AG09319 (cell line): ENCODE results near the gene FGD5.

Experiments used
- DNase-seq: peaks from one replicate; pipeline ENCODE4 v3.0.0-alpha.2; 2010; ENCODE audit warnings: low read depth; ENCODE audit errors: extremely low read depth
- TF ChIP-seq, protein P1 (sequence below): IDR thresholded peaks from 2 replicates; pipeline ENCODE4 v1.5.1; 2011; ENCODE audit warnings: low read depth, mild to moderate bottlenecking, inconsistent platforms, low read length, moderate library complexity

FGD5 gene

DNA sequence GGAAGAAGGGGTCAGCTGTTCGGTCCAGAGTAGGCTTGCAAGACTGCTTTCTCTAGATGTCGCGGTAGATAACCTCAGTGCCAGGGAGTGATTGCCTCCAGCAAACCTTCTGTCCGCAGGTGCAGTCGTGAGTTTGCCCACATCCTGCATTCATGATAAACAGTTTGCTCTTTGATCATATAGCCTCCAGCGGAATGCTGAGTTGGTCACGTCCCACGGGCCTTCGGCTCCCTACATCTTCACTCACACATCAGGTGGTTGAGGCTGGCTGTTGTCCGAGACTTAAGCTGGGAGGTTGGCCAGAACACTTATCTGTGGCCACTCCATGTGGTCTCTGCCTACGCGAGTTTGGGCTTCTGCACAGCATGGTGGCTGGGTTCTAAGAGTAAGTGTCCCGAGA, 66.5 kb downstream of the FGD5 start:
- no peak for DNase-seq
- TF ChIP-seq, protein P1, sequence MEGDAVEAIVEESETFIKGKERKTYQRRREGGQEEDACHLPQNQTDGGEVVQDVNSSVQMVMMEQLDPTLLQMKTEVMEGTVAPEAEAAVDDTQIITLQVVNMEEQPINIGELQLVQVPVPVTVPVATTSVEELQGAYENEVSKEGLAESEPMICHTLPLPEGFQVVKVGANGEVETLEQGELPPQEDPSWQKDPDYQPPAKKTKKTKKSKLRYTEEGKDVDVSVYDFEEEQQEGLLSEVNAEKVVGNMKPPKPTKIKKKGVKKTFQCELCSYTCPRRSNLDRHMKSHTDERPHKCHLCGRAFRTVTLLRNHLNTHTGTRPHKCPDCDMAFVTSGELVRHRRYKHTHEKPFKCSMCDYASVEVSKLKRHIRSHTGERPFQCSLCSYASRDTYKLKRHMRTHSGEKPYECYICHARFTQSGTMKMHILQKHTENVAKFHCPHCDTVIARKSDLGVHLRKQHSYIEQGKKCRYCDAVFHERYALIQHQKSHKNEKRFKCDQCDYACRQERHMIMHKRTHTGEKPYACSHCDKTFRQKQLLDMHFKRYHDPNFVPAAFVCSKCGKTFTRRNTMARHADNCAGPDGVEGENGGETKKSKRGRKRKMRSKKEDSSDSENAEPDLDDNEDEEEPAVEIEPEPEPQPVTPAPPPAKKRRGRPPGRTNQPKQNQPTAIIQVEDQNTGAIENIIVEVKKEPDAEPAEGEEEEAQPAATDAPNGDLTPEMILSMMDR, result no peak

DNA sequence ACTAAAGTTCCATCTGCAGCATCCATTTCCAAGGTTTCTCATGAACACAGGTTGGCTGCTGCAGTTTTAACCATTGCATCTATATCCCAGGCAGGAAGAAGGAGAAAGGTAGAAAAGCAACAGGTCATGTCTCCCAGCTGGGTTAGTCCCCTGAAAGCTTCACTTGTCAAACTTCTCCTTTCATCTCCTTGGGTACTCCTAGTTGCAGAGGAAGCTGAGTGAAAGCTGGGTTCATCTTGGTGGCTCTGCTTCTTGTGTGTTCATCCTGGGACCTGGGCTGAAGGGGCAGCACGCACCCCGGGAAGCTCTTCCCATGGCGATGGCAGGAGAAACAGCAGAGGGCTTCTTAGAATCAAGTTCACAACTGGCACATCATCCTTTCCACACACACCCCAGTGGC, 67.3 kb downstream of the FGD5 start:
- DNase-seq, result no peak
- TF ChIP-seq, protein P1, result no peak

DNA sequence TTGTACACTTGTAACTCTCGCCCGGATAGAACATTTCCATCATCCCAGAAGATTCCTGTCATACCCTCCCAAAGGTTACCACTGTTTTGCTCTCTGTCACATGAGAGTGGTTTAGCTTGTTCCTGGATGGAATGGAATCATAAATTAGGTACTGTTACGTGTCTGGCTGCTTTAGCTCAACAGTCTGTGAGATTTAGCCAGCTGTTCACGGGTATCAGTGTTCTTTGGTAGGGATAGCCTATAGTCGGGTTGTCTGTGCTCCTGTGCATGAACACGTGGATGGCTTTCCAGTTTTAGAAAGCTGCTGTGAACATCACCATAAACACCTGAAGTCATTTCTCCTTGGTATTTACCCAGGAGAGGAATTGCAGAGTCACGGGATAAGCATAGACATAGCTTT, 70.4 kb downstream of the FGD5 start:
- DNase-seq, result no peak
- TF ChIP-seq, protein P1, result no peak

DNA sequence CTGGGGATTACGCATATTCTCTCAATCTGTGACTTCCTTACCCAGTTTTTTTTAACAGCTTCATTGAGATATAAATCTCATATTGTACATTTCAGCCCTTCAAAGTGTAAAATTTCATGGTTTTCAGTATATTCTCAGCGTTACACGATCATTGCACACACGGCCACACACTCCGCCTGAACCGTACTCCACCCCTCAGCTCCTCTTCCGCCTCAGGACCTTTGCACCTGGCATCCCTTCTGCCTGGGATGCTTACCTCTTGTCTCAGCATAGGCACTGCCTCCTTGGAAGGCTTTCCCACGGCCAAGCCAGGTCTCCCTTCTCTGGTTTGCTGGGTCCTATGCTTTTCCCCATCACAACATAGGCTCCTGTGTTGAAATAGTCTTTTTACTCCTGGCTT, 71.2 kb downstream of the FGD5 start:
- TF ChIP-seq, protein P1, result no peak
- DNase-seq, result no peak

DNA sequence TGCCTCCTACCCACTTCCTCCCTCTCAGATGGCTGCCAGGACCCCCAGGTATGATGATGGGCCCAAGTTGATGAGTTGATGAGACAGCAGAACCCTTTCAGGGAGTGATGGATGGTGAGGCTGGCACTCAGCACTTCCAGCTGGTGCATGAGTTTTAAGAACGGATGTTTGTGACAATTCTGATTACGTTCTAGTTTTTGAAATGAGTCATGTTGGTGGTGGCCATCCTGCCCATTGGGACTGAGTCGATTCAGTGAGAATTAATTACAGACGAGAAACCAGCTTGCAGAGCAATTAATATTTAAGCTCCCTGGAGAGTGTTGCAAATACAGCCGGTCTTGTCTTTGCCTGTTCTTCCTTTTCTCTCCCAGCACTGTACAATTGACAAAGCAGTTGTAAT, 71.7 kb downstream of the FGD5 start:
- no peak for DNase-seq
- TF ChIP-seq, protein P1, result no peak

DNA sequence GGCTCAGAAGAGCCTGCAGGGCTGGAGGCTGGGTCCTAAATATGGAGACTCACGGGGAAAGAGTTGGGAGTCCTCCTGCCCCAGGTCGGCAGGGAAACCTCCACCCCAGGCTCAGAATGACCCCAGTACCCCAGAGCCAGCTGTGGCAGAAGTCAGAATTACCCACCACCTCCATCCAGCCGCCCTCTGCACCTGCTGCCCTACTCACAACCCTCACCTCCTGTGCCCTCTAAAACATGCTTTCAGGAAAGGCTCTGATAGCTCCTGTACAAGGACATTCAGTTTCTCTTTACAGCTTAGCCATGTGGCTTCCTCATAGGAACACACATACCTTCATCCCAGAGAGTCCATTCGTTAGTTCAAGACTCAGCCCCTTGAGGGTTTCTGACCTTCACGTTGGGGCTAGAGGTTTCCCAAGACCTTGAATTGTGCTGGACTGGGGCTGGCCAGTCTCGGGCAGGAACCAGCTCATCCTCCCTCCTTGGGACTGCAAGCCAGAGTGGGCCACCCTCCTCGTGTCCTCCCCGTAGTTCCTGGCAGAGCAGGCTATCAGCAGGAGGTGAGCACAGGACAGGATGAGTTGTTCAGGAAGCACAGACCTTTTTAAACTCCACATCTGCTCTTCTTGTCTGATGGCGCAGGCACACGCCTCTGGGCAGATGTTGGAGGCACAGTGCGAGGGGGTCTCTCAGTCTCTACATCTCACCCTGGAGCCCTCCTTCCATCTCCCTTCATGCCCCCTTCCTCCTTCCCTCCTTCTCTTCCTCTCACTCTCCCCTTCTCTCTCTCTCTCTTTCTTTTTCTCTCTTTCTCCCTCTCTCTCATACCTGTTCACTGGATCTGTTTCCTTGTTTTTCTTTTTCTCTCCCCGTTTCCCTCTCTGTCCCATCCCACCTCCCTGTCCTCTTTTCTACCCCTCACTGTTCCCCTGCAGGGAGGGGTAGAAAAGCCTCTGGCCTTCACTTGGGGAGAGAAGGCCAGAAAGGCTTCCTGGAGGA, 72.7 kb downstream of the FGD5 start:
- TF ChIP-seq, protein P1, result no peak
- DNase-seq, result no peak

DNA sequence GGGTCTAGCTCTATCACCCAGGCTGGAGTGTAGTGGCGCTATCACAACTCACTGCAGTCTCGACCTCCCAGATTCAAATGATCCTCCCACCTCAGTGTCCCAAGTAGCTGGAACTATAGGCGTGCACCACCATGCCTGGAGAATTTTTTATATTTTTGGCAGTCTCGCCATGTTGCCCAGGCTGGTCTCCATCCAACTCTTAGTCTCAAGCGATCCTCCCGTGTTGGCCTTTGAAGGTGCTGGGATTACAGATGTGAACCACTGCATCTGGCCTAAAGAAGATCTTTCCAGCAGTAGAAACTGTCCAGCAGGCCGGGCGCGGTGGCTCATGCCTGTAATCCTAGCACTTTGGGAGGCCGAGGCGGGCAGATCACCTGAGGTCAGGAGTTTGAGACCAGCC, 73.5 kb downstream of the FGD5 start:
- no peak for DNase-seq
- TF ChIP-seq, protein P1, result no peak
